ENCODE results near the gene ATF2.
"Not testable (repeated sequence)": the region's sequence is repeated elsewhere in the genome, so short reads cannot be mapped to it uniquely, and the experiment has no call there.

Gene ATF2

DNA sequence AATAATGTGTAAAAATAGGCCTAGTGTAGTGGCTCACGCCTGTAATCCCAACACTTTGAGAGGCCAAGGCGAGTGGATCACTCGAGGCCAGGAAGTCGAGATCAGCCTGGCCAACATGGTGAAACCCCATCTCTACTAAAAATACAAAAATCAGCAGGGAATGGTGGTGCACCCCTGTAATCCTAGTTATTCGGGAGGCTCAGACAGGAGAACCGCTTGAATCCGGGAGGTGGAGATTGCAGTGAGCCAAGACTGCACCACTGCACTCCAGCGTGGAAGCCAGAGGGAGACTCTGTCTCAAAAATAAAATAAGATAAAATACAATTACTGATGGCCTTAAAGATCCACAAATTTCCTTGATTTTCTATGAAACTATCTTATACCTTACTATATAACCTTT, 3.8 kb downstream of the ATF2 start:
- DNase-seq = no peak

- no peak for DNase-seq
These were observed 9.1 kb downstream of the ATF2 start for GRCh38 chr2:175158894-175159293.

DNA sequence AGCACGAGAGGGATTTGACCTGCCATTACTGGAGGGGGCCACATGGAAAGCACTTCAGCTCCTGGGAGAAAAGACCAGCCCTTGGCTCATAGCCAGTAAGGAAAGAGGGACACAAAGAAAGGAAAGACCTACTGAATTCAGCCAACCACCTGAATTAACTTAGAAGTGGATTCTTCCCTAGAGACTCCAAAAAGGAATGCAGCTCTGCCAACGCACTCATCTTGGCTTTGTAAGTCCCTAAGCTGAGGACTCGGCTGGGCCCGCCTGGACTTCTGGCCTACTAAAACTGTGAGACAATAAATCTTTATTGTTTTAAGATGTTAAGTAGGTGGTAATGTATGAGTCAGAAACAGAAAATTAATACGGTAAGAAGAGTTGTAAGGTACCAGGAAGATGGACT, 11.5 kb downstream of the ATF2 start:
- no peak for DNase-seq

GRCh38 chr2:175154661-175155082, 13.3 kb downstream of the ATF2 start:
- no peak for DNase-seq

DNA sequence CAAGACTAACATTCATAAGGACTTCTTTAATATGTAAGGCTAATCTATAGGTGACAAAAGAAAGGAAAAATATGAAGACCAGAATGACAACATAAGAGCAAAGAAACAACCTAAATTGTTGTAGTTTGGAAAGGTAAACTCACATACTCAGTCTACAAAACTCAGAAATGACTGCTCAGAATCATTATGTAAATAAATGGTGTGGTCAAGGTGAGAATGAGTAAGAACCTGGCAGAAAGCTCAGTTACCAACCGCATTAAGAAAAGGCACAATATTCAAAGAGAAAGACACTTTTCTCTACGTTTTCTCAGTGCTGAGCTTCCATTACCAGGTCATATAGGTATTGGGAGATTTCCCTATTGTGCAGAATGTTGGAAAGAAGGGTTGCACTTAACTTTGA, 15.8 kb downstream of the ATF2 start:
- no peak for DNase-seq

DNA sequence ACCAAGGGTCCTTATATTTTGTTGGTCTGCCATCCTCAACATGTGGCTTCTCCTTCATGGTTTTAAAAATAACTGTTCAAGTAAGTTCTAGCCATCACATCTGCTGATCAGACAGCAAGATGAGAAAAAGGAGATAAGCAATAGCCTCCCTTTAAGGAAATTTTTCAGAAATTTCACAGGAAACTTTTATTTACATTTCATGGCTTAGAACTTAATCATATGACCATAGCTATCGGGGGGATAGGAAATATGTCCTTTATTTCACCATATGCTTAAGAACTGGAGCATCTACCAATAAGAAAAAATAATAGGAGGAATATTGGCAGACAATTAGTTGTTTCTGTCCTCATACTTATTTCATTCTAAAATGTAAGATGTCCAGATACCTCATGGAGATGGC, 16.2 kb downstream of the ATF2 start:
- no peak for DNase-seq

DNA sequence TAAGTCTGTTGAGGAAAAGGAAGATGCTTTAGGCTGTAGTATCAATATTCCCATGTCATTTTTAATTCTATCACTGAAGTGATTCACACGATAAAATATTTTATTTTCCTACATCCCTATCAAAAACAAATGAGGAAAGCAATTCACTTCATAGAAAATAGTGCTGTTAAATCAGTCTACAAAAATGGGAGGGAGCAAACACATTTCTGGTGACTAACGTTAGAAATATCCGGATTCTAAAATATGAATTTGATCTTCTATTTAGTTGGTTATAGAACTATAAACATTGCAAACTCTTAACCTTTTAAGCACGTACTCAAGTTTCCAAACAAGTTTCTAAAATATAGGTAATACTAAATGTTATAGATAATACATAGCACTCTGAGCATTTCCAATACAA, 20.8 kb downstream of the ATF2 start:
- DNase-seq = no peak

DNA sequence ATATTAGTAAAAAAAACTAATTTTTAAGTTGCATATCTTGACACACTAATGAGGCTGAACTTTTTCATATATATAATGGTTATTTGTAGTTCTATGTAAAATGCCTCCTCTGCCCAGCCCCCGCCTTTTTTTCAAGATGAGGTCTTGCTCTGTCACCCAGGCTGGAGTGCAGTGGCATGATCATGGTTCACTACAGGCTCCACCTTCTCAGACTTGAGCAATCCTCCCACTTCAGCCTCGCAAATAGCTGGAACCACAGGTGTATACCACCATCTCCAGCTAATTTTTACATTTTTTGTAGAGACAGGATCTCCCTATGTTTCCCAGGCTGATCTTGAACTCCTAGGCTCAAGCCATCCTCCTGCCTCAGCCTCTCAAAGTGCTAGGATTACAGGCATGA, 24.3 kb downstream of the ATF2 start:
- no peak for DNase-seq

GRCh38 chr2:175143191-175143590, 24.8 kb downstream of the ATF2 start:
- no peak for DNase-seq

GRCh38 chr2:175140332-175140731, 27.7 kb downstream of the ATF2 start:
- no peak for DNase-seq

DNA sequence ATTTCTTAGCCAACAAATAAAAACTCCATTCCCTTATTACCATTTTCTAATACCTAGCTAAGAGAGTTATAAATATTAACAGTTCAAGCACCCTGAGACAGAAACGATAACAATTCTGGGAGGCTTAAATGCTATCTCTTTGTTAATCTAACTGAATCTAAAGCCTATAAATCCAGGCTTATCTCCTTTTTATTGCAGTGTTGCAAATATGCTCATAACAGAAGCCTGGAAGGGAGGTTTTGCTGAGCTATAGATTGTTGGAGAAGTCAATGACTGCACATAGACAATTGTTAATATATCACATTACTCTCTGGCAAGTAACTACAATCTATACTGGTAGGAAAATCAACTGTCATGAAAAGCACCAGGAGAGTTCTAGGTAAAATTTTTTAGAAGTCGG, 30.2 kb downstream of the ATF2 start:
- DNase-seq = no peak

DNA sequence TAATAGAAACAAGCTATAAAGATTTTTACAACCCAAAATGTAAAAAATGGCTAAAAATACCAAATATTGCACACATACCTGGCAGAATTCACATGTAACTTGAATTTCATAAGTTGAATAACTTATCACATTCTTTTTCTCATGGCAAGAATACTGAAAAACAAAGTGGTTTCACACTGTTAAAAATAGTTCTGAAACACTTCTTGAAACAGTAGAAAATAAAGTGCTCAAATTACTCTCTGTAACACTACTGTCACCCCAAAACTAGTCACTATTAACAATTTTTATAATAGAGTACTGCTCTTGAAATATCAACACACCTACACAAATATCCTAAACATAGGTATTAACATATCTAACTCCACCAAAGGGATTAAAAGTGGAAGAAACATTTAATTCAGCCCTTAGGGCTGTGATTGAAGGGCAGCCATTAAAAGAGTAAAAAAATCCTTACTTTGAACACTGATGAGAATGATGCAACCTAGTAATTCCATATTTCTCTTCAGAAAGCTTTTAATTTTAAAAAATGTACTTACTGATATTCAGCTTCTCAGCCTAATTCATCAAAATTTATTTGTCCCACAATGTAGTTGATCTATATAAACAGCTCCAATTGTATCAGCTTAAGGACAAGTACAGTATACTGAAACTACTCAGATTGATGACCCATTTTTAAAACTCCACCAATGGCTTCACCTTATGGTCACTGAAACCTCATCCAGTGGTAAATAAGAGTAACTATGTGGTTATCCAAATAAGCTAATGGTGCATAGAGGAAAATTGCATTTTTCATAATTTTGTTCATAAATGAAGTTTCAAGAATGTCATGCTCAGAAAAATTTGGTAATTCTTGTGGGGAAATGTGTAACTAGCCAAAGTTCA, 31.4 kb downstream of the ATF2 start:
- DNase-seq = no peak

GRCh38 chr2:175135862-175136261, 32.1 kb downstream of the ATF2 start:
- DNase-seq = no peak

DNA sequence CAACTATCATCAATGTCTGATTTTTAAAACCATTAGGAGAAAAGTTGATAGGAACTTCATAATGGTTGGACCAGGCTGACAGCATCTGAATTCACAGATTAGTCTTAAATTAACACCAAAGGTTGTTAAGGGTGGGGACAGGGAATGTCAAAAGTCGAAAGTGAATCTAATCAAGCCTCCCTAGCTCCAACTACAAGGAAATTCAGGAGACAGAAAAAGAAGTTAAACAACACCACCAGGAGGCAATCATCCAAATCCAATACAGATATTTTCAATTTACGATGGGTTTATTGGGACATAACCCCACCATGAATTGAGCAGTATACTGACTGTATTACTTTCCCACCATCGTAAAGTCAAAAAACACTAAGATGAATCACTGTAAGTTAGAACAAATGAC, 32.8 kb downstream of the ATF2 start:
- DNase-seq = no peak

- no peak for DNase-seq
These were observed 36.8 kb downstream of the ATF2 start for GRCh38 chr2:175131252-175131651.

DNA sequence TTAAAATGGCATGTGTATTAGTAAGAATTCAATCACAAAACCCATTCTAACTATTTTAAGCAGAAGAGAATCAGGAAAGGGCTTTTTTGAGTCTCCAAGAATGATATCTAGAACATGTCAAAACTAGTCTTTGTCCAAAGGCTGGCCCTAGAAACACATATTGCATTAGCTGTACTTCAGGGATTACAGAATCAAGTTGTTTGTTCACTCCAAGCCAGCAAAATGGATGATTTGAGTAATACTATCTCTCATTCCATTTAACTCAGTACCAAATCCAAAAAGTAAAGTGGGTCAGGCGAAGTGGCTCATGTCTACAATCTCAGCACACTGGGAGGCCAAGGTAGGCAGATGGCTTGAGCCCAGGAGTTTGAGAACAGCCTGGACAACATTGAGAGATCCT, 41.3 kb downstream of the ATF2 start:
- DNase-seq = no peak

GRCh38 chr2:175123254-175123653, 44.7 kb downstream of the ATF2 start:
- no peak for DNase-seq

DNA sequence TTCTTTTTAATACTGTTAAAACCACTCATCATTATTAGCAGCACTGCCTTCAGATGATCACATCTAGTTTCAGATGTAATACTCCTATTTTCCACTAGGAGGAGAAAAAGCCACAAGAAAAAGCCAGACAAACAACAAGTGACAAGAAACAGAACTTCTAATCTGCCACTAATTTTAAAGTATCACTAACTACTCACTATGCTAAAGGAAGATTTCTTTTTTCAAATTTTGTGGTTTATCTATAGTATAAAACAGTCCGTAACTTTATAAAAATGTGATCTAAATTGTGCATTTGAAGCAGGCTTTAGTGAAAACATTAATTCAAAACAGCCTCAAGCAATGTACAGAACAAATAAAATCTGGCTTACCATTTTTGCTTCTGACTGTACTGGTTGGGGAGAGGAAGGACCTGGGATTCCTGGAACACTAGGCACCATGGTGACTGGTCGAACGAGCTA, 56.8 kb downstream of the ATF2 start:
- DNase-seq = no peak

DNA sequence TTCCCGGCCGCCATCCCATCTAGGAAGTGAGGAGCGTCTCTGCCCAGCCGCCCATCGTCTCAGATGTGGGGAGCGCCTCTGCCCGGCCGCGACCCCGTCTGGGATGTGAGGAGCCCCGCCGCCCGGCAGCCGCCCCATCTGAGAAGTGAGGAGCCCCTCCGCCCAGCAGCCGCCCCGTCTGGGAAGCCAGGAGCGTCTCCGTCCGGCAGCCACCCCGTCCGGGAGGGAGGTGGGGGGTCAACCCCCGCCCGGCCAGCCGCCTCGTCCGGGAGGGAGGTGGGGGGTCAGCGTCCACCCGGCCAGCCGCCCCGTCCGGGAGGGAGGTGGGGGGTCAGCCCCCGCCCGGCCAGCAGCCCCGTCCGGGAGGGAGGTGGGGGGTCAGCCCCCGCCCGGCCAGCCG, 59.9 kb downstream of the ATF2 start:
- not testable (repeated sequence) for DNase-seq

GRCh38 chr2:175107146-175107545, 60.9 kb downstream of the ATF2 start:
- DNase-seq = no peak

- no peak for DNase-seq
These were observed 64.8 kb downstream of the ATF2 start for GRCh38 chr2:175103191-175103590.

- no peak for DNase-seq
These were observed 66.5 kb downstream of the ATF2 start for GRCh38 chr2:175101514-175101913.

DNA sequence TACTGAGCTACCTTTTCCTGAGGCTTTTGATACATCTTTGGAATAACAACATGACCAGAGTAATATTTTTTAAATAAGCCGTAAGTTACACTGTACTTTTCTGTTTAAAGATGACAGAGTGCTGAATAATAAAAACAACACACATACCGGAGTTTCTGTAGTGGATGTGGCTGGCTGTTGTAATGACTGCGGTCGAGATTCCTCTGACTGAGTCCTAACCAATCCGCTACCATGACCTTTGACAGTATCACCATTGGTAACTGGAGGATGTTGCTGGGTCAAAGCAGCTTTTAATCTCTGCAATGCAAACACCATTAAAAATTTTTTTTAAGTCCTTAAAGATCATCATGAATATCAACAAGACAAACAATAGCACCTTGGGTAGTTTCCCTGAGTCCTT, 70.7 kb downstream of the ATF2 start:
- no peak for DNase-seq

- DNase-seq = not testable (repeated sequence)
These were observed 83.9 kb downstream of the ATF2 start for GRCh38 chr2:175084117-175084516.

- no peak for DNase-seq
These were observed 87.5 kb downstream of the ATF2 start for GRCh38 chr2:175080479-175080878.

All from stimulated activated CD4-positive, alpha-beta T cell treated with anti-CD3 and anti-CD28 coated beads, Interleukin-4, amount 100 ng/mL, for 24 hours (primary cell).